Parathyroid adenoma (tissue), 2 donors: ENCODE data around the gene IL1RAPL1.

Experiments used
- H2AFZ ChIP-seq: fragments of 300-600 bp; sonication (generic); one replicate; pipeline ENCODE4 v1.7.0; 2017; ENCODE audit warnings: antibody characterized with exemption, mild to moderate bottlenecking
- H3K27ac ChIP-seq: fragments of 300-600 bp; sonication (generic); one replicate; pipeline ENCODE4 v1.7.0; 2017
- H3K27me3 ChIP-seq: fragments of 300-600 bp; sonication (generic); one replicate; pipeline ENCODE4 v1.7.0; 2017; ENCODE audit warnings: low read length; ENCODE audit not compliant: control insufficient read depth, insufficient read depth
- H3K36me3 ChIP-seq: fragments of 300-600 bp; sonication (generic); one replicate; pipeline ENCODE4 v1.7.0; 2017; ENCODE audit warnings: low read length; ENCODE audit not compliant: control insufficient read depth, insufficient read depth
- H3K4me1 ChIP-seq: fragments of 300-600 bp; sonication (generic); one replicate; pipeline ENCODE4 v1.7.0; 2017; ENCODE audit warnings: control low read depth
- H3K4me2 ChIP-seq: fragments of 300-600 bp; sonication (generic); one replicate; pipeline ENCODE4 v1.7.0; 2017; ENCODE audit warnings: low read length
- H3K4me3 ChIP-seq: fragments of 300-600 bp; sonication (generic); one replicate; pipeline ENCODE4 v1.7.0; 2017; ENCODE audit warnings: low read depth, low read length
- H3K79me2 ChIP-seq: fragments of 300-600 bp; sonication (generic); one replicate; pipeline ENCODE4 v1.7.0; 2017; ENCODE audit warnings: control low read depth
- H3K9ac ChIP-seq: fragments of 300-600 bp; sonication (generic); one replicate; pipeline ENCODE4 v1.7.0; 2017; ENCODE audit warnings: mild to moderate bottlenecking
- H3K9me3 ChIP-seq: fragments of 300-600 bp; sonication (generic); one replicate; pipeline ENCODE4 v1.7.0; 2017; ENCODE audit warnings: low read length; ENCODE audit not compliant: control insufficient read depth
- CTCF ChIP-seq: fragments of 300-600 bp; sonication (generic); IDR thresholded peaks from one replicate; pipeline ENCODE4 v1.7.0; 2017; ENCODE audit warnings: antibody characterized with exemption, mild to moderate bottlenecking
- donor health status: primary hyperparathyroidism.

The IL1RAPL1 gene

GRCh38 chrX:29935455-29935854 lies 1348.2 kb downstream of the IL1RAPL1 start:
- H3K4me2 ChIP-seq: no peak overlapping the region
- H3K9me3 ChIP-seq: no peaks in the 10 kb centered on the region
- no peaks in the 10 kb centered on the region for H3K36me3 ChIP-seq
- H3K79me2 ChIP-seq: no peaks in the 10 kb centered on the region
- H3K9ac ChIP-seq: no peak overlapping the region
- H3K4me3 ChIP-seq: no peak overlapping the region
- H3K4me1 ChIP-seq: no peaks in the 10 kb centered on the region
- H3K27ac ChIP-seq: no peak overlapping the region
- no peak overlapping the region for H2AFZ ChIP-seq
- no peaks in the 10 kb centered on the region for H3K27me3 ChIP-seq
- no peak for TF ChIP-seq CTCF

- no peaks in the 10 kb centered on the region for H3K9me3 ChIP-seq
- no peak overlapping the region for H3K9ac ChIP-seq
- TF ChIP-seq CTCF: no peak
- no peaks in the 10 kb centered on the region for H3K79me2 ChIP-seq
- no peak overlapping the region for H3K27ac ChIP-seq
- H3K4me2 ChIP-seq: no peak overlapping the region
- no peak overlapping the region for H3K4me3 ChIP-seq
- no peak overlapping the region for H2AFZ ChIP-seq
- H3K36me3 ChIP-seq: no peaks in the 10 kb centered on the region
- no peaks in the 10 kb centered on the region for H3K27me3 ChIP-seq
- H3K4me1 ChIP-seq: no peaks in the 10 kb centered on the region
These were observed 1353.5 kb downstream of the IL1RAPL1 start for GRCh38 chrX:29940750-29941149.

GRCh38 chrX:29941287-29941686 lies 1354.0 kb downstream of the IL1RAPL1 start:
- H3K9ac ChIP-seq: no peak overlapping the region
- H3K4me1 ChIP-seq: no peaks in the 10 kb centered on the region
- H3K79me2 ChIP-seq: no peaks in the 10 kb centered on the region
- no peak overlapping the region for H3K4me2 ChIP-seq
- no peaks in the 10 kb centered on the region for H3K9me3 ChIP-seq
- H3K27me3 ChIP-seq: no peaks in the 10 kb centered on the region
- H3K36me3 ChIP-seq: no peaks in the 10 kb centered on the region
- TF ChIP-seq CTCF: no peak
- H3K27ac ChIP-seq: no peak overlapping the region
- no peak overlapping the region for H2AFZ ChIP-seq
- H3K4me3 ChIP-seq: no peak overlapping the region

GRCh38 chrX:29947225-29947624 lies 1360.0 kb downstream of the IL1RAPL1 start:
- H3K36me3 ChIP-seq: no peaks in the 10 kb centered on the region
- H3K9ac ChIP-seq: no peak overlapping the region
- H2AFZ ChIP-seq: no peak overlapping the region
- TF ChIP-seq CTCF: no peak
- H3K79me2 ChIP-seq: no peaks in the 10 kb centered on the region
- H3K27me3 ChIP-seq: no peaks in the 10 kb centered on the region
- no peaks in the 10 kb centered on the region for H3K9me3 ChIP-seq
- H3K4me3 ChIP-seq: no peak overlapping the region
- H3K27ac ChIP-seq: no peak overlapping the region
- H3K4me2 ChIP-seq: no peak overlapping the region
- no peaks in the 10 kb centered on the region for H3K4me1 ChIP-seq

- Histone ChIP-seq H3K79me2 (no peaks in the 10 kb centered on the region), H3K9me3 (no peaks in the 10 kb centered on the region), H3K27ac (no peak overlapping the region), H3K4me1 (no peaks in the 10 kb centered on the region), H3K27me3 (no peaks in the 10 kb centered on the region), H3K36me3 (no peaks in the 10 kb centered on the region), H3K9ac (no peak overlapping the region), H3K4me3 (no peak overlapping the region), H2AFZ (no peak overlapping the region), H3K4me2 (no peak overlapping the region)
- no peak for TF ChIP-seq CTCF
These were observed 1361.4 kb downstream of the IL1RAPL1 start for GRCh38 chrX:29948653-29949052.
